ENCODE results near the gene GIGYF2.

DNA sequence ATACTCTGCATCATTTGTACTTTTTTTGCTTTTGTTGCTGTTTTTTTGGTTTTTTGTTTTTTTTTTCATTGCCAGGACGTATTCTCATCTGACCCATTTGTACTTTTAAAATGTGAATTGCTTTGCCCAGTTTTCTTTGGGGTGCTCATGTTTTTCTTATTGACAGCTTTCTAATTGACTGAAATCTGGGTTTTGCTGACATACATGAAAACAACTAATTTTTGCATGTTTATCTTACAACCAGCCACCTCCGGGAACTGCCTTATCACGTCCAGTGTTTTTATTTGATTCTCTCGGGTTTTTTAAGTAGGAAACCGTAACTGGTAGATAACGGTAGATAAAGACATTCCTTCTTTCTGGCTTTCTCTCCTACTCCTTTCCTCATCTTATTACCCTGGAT is 211.6 kb downstream of the GIGYF2 start:
- TF ChIP-seq CTCF (IDR thresholded peaks at IDR 0.05; ENCODE audit: low read depth, low read length) (no peak), EZH2phosphoT487 (IDR thresholded peaks at IDR 0.05; ENCODE audit: low read depth) (no peak)

Measured in OCI-LY3 (cell line).